H1 (cell line): ENCODE measurements around the gene QSOX1. TPM values are rescaled to one million over a fixed set of nuclear protein-coding genes. Genes with fewer than 3 reads are reported as not detected.

Source experiments
- CTCF ChIA-PET: fragments of 300-600 bp; sonication (Branson Sonifier 250); formaldehyde crosslinking; loops from one replicate; lab custom pipeline; 2021; ENCODE audit not compliant: partially characterized antibody; lab: Charles Lee
- POLR2A ChIA-PET: fragments of 300-600 bp; sonication (Branson Sonifier 250); formaldehyde crosslinking; loops from one replicate; lab custom pipeline; 2021; ENCODE audit warnings: inconsistent platforms; ENCODE audit not compliant: partially characterized antibody; lab: Charles Lee
- DNase-seq, 2 experiments: peaks; one replicate each; pipeline versions ENCODE4 v3.0.0 to v3.0.0-alpha.2; 2010 to 2022; ENCODE audit warnings: low spot score in 2 of 2, low read depth in 1 of 2, mixed read lengths in 1 of 2
- FAIRE-seq: peaks from 2 replicates; lab custom pipeline; 2011; peaks lifted over from hg19 to GRCh38; lab: Jason Lieb, UNC
- H2AFZ ChIP-seq: 2 replicates; pipeline ENCODE4 v1.8.1; 2012; ENCODE audit warnings: low read length, inconsistent platforms
- H2AK5ac ChIP-seq: 2 replicates; pipeline ENCODE4 v1.6.1; 2013; ENCODE audit warnings: low read depth, low read length
- H2BK120ac ChIP-seq: replicated peaks from 2 replicates; pipeline ENCODE3; 2013; ENCODE audit warnings: low read depth, low read length, inconsistent platforms
- H2BK12ac ChIP-seq: 2 replicates; pipeline ENCODE4 v1.6.1; 2013; ENCODE audit warnings: low read depth, low read length
- H2BK15ac ChIP-seq: 2 replicates; pipeline ENCODE4 v1.6.1; 2013; ENCODE audit warnings: low read length
- H2BK20ac ChIP-seq: 2 replicates; pipeline ENCODE4 v1.6.1; 2013; ENCODE audit warnings: low read length
- H2BK5ac ChIP-seq: 2 replicates; pipeline ENCODE4 v1.6.1; 2013; ENCODE audit warnings: low read depth, low read length
- H3K14ac ChIP-seq: 2 replicates; pipeline ENCODE4 v1.6.1; 2013; ENCODE audit warnings: inconsistent platforms; ENCODE audit not compliant: insufficient read length
- H3K18ac ChIP-seq: 2 replicates; pipeline ENCODE4 v1.6.1; 2013; ENCODE audit warnings: low read length; ENCODE audit errors: extremely low read depth
- H3K23ac ChIP-seq: 2 replicates; pipeline ENCODE4 v1.6.1; 2013; ENCODE audit warnings: inconsistent platforms; ENCODE audit not compliant: insufficient read length
- H3K23me2 ChIP-seq: 2 replicates; pipeline ENCODE4 v1.6.1; 2013; ENCODE audit warnings: low read depth, low read length
- H3K27ac ChIP-seq: 2 replicates; pipeline ENCODE4 v1.6.1; 2011; ENCODE audit warnings: low read depth, low read length, inconsistent platforms
- H3K27me3 ChIP-seq, 4 experiments: replicated peaks in 1 of 4; 1 replicate in 1 of 4; 2 replicates in 3 of 4; pipeline versions ENCODE4 v1.6.1 to v1.8.1; 2011 to 2013; ENCODE audit warnings: low read length in 3 of 4, mild to moderate bottlenecking in 3 of 4, inconsistent platforms in 2 of 4, mixed read lengths in 2 of 4, moderate library complexity in 1 of 4; ENCODE audit not compliant: control insufficient read depth in 3 of 4, insufficient read depth in 3 of 4; ENCODE audit errors: extremely low read depth in 1 of 4
- H3K36me3 ChIP-seq, 4 experiments: 2 replicates each; pipeline versions ENCODE4 v1.6.1 to v1.8.1; 2011 to 2013; ENCODE audit warnings: mild to moderate bottlenecking in 4 of 4, low read length in 3 of 4, moderate library complexity in 2 of 4, control low read depth in 1 of 4, inconsistent platforms in 1 of 4; ENCODE audit not compliant: insufficient read depth in 4 of 4, control insufficient read depth in 2 of 4
- H3K4ac ChIP-seq: replicated peaks from 2 replicates; pipeline ENCODE3; 2013; ENCODE audit warnings: low read length, low read depth, mixed read lengths, inconsistent platforms; ENCODE audit not compliant: insufficient read length
- H3K4me1 ChIP-seq, 4 experiments: replicated peaks in 1 of 4; 1 replicate in 1 of 4; 2 replicates in 3 of 4; pipeline versions ENCODE4 v1.6.1 to v1.8.1; 2011 to 2013; ENCODE audit warnings: low read length in 3 of 4, inconsistent platforms in 2 of 4, mixed read lengths in 1 of 4; ENCODE audit not compliant: insufficient read depth in 4 of 4, control insufficient read depth in 3 of 4
- H3K4me2 ChIP-seq, 2 experiments: 2 replicates each; pipeline versions ENCODE4 v1.6.1 to v1.8.1; 2011 to 2013; ENCODE audit warnings: low read depth in 2 of 2, low read length in 2 of 2, control low read depth in 1 of 2, inconsistent platforms in 1 of 2, mild to moderate bottlenecking in 1 of 2; ENCODE audit not compliant: insufficient read depth in 1 of 2
- H3K4me3 ChIP-seq, 4 experiments: fragments of 200-600, 300-600 bp in 1 of 4; sonication (generic), shearing (Covaris generic), sonication (Bioruptor Twin) in 1 of 4; 2 replicates each; pipeline versions ENCODE4 v1.5.1 to v1.8.1; 2011 to 2016; ENCODE audit warnings: low read length in 4 of 4, low read depth in 3 of 4, control low read depth in 2 of 4, inconsistent platforms in 2 of 4, mild to moderate bottlenecking in 2 of 4, mixed read lengths in 1 of 4, moderate library complexity in 1 of 4; ENCODE audit not compliant: insufficient read depth in 2 of 4; ENCODE audit errors: extremely low read depth in 1 of 4
- H3K56ac ChIP-seq: replicated peaks from 2 replicates; pipeline ENCODE3; 2013; ENCODE audit warnings: low read depth, mild to moderate bottlenecking, mixed read lengths, low read length, inconsistent platforms; ENCODE audit not compliant: insufficient read length
- H3K79me1 ChIP-seq: 2 replicates; pipeline ENCODE4 v1.6.1; 2013; ENCODE audit warnings: low read depth, low read length, control low read depth
- H3K79me2 ChIP-seq, 2 experiments: 2 replicates each; pipeline versions ENCODE4 v1.6.1 to v1.8.1; 2012 to 2013; ENCODE audit warnings: low read length in 2 of 2, mild to moderate bottlenecking in 2 of 2, inconsistent platforms in 1 of 2; ENCODE audit not compliant: insufficient read depth in 2 of 2, control insufficient read depth in 1 of 2
- H3K9ac ChIP-seq, 4 experiments: replicated peaks in 1 of 4; 1 replicate in 1 of 4; 2 replicates in 3 of 4; pipeline versions ENCODE4 v1.6.1 to v1.8.1; 2011 to 2013; ENCODE audit warnings: low read depth in 3 of 4, low read length in 3 of 4, control low read depth in 2 of 4, mild to moderate bottlenecking in 2 of 4, moderate library complexity in 2 of 4, inconsistent platforms in 1 of 4; ENCODE audit errors: extremely low read depth in 1 of 4
- H3K9me3 ChIP-seq, 2 experiments: 2 replicates each; pipeline versions ENCODE4 v1.6.1 to v1.8.1; 2012 to 2013; ENCODE audit warnings: mild to moderate bottlenecking in 2 of 2, moderate library complexity in 2 of 2, control low read depth in 1 of 2, inconsistent platforms in 1 of 2, low read depth in 1 of 2, low read length in 1 of 2, mixed read lengths in 1 of 2; ENCODE audit not compliant: insufficient read depth in 2 of 2
- H4K20me1 ChIP-seq, 2 experiments: replicated peaks in 1 of 2; 2 replicates each; pipeline versions ENCODE3 to v1.8.1; 2011 to 2013; ENCODE audit warnings: inconsistent platforms in 2 of 2, low read length in 2 of 2, mild to moderate bottlenecking in 1 of 2; ENCODE audit not compliant: insufficient read depth in 2 of 2, control insufficient read depth in 1 of 2
- H4K5ac ChIP-seq: 2 replicates; pipeline ENCODE4 v1.6.1; 2013; ENCODE audit warnings: low read length, low read depth, mixed read lengths, inconsistent platforms; ENCODE audit not compliant: insufficient read length
- H4K8ac ChIP-seq: 2 replicates; pipeline ENCODE4 v1.8.0; 2013; ENCODE audit warnings: mild to moderate bottlenecking, moderate library complexity, low read length, inconsistent platforms; ENCODE audit not compliant: insufficient read depth; ENCODE audit errors: extremely low read depth
- H4K91ac ChIP-seq: replicated peaks from 2 replicates; pipeline ENCODE3; 2013; ENCODE audit warnings: low read length, mixed read lengths, inconsistent platforms; ENCODE audit not compliant: insufficient read length
- BCL11A ChIP-seq, 2 experiments: IDR thresholded peaks; one replicate each; pipeline ENCODE4 v1.6.1; 2011; ENCODE audit warnings: low read depth in 2 of 2, low read length in 2 of 2, mild to moderate bottlenecking in 2 of 2
- BRCA1 ChIP-seq: IDR thresholded peaks from 2 replicates; pipeline ENCODE4 v1.6.1; 2012; ENCODE audit warnings: low read depth, low read length, improper control_type of control experiment
- CREB1 ChIP-seq: IDR thresholded peaks from 2 replicates; pipeline ENCODE4 v1.6.1; 2012; ENCODE audit warnings: inconsistent platforms
- GABPA ChIP-seq: IDR thresholded peaks from 2 replicates; pipeline ENCODE4 v1.6.1; 2011; ENCODE audit warnings: mild to moderate bottlenecking, low read length, moderate library complexity, borderline replicate concordance; ENCODE audit not compliant: insufficient read depth
- KDM1A ChIP-seq: fragments of 200-600, 300-600 bp; sonication (generic); IDR thresholded peaks from 2 replicates; pipeline ENCODE4 v1.7.1; 2016; ENCODE audit warnings: mild to moderate bottlenecking, low read length, borderline replicate concordance
- NANOG ChIP-seq: IDR thresholded peaks from 2 replicates; pipeline ENCODE4 v1.6.1; 2011; ENCODE audit warnings: low read length, low read depth, mild to moderate bottlenecking, inconsistent platforms; ENCODE audit not compliant: insufficient read depth, poor library complexity, severe bottlenecking
- POLR2AphosphoS5 ChIP-seq: IDR thresholded peaks from 2 replicates; pipeline ENCODE4 v1.6.1; 2011; ENCODE audit warnings: low read depth, low read length
- RXRA ChIP-seq: IDR thresholded peaks from 2 replicates; pipeline ENCODE4 v1.6.1; 2011; ENCODE audit warnings: low read depth, mild to moderate bottlenecking, low read length, moderate library complexity; ENCODE audit not compliant: insufficient read depth
- SAP30 ChIP-seq: fragments of 300-600 bp; sonication (generic); IDR thresholded peaks from 2 replicates; pipeline ENCODE4 v1.7.1; 2012; ENCODE audit warnings: low read length, moderate library complexity, mild to moderate bottlenecking, inconsistent platforms; ENCODE audit not compliant: insufficient read depth, insufficient replicate concordance
- TAF7 ChIP-seq: optimal IDR thresholded peaks from 2 replicates; pipeline ENCODE3; 2011; ENCODE audit warnings: low read depth, mild to moderate bottlenecking, inconsistent platforms, low read length, moderate library complexity, borderline replicate concordance
- WGBS, 2 experiments: shearing (Covaris generic) in 1 of 2; methylation state at CpG; one replicate each; pipeline versions ENCODE4 v1.1.6 to v1.1.7; 2013 to 2015; ENCODE audit warnings: low lambda C conversion rate in 2 of 2, mixed read lengths in 2 of 2, inconsistent platforms in 1 of 2, low coverage in 1 of 2, missing lambda C conversion rate in 1 of 2; ENCODE audit not compliant: insufficient replicate concordance in 2 of 2, insufficient coverage in 1 of 2, insufficient read length in 1 of 2; ENCODE audit errors: extremely low coverage in 1 of 2, missing lambda C conversion rate in 1 of 2; 5-methylcytosine and 5-hydroxymethylcytosine counted together
- polyA plus RNA-seq, 7 experiments: library from polyadenylated mRNA; depleted of rRNA in 3 of 7; stranded (reverse) in 5 of 7; unstranded in 2 of 7; fragments of >200 nt in 5 of 7; fragments of 200-250 nt in 2 of 7; gene quantifications; 1 replicate in 5 of 7; 2 replicates in 1 of 7; 4 replicates in 1 of 7; pipeline versions ENCODE4 v1.2.1 to v1.2.3, GENCODE V29; 2011 to 2013; ENCODE audit warnings: missing spikeins in 2 of 7, mixed read lengths in 2 of 7
- total RNA-seq: library from RNA; stranded (reverse); fragmentation: NEBNext Ultra II Directional; extraction: Animal tissue kit (Norgen Biotek cat#: 25700); gene quantifications from 2 replicates; pipeline ENCODE4 v1.2.1, GENCODE V29; 2021

QSOX1 gene
- total and polyA plus RNA-seq, 2 of the 8 experiments (the other 6 are each of a cell fraction or from before 2014, with no cell fraction given) = 97.7 to 123 TPM

- Histone ChIP-seq H4K20me1 (no peaks in the 10 kb centered on the region), H3K27me3 (peaks cover 0 to 5% (median 0%) of the 10 kb centered on the region in 4 experiments; a peak in 3 of 7 replicates), H3K18ac (peak overlapping the region; percentile 48; the same call in 1 of the 2 replicates), H3K4ac (no peak overlapping the region), H3K9ac (no peak overlapping the region), H2BK120ac (no peak overlapping the region), H3K27ac (no peak overlapping the region), H2BK5ac (no peak overlapping the region; the same call in 1 of the 2 replicates), H4K5ac (no peak overlapping the region), H3K14ac (no peak overlapping the region), H2AFZ (peak overlapping the region; percentile 50; the same call in 1 of the 2 replicates), H3K9me3 (no peaks in the 10 kb centered on the region), H2BK20ac (no peak overlapping the region), H3K36me3 (no peaks in the 10 kb centered on the region), H3K4me1 (no peaks in the 10 kb centered on the region), H2BK12ac (peak overlapping the region; percentile 5; the same call in 1 of the 2 replicates), H2BK15ac (no peak overlapping the region), H3K23me2 (no peaks in the 10 kb centered on the region), H3K4me3 (no peak overlapping the region), H3K79me2 (no peaks in the 10 kb centered on the region), H3K4me2 (no peak overlapping the region), H3K79me1 (no peaks in the 10 kb centered on the region), H2AK5ac (no peak overlapping the region), H3K56ac (no peak overlapping the region), H4K91ac (no peak overlapping the region), H3K23ac (no peak overlapping the region), H4K8ac (no peak overlapping the region)
- FAIRE-seq (no peak), DNase-seq (no peak)
- ChIA-PET POLR2A (interaction anchor here (1.7 kb wide), 1 partner anchor 12 kb away, joined by 4 read pairs; no protein-coding TSS in a partner anchor), CTCF (interaction anchor here (0.6 to 12.4 kb wide), 7 partner anchors 7 to 35 kb away, joined by 3 to 149 read pairs (median 4); no protein-coding TSS in a partner anchor)
- 90% methylated on average over 17 of the region's 20 CpGs; no CpG with 5 or more reads in 1 of the 2 experiments for WGBS, 2 experiments
- TF ChIP-seq BRCA1 = no peak
- TF ChIP-seq TAF7 = no peak
- no peak for TF ChIP-seq POLR2AphosphoS5
- TF ChIP-seq KDM1A = no peak
- TF ChIP-seq RXRA = no peak
- no peak for TF ChIP-seq CREB1
- no peak for TF ChIP-seq GABPA
- no peak for TF ChIP-seq NANOG
- TF ChIP-seq BCL11A (IDR thresholded peaks at IDR 0.05; ENCODE audit: low read depth in 2 of 2, low read length in 2 of 2) = no peak
- no peak for TF ChIP-seq SAP30
Observed at GRCh38 chr1:180218806-180219765, 64.4 kb downstream of the QSOX1 start.
